GM12865 (cell line): ENCODE data around the gene DHRS7B.
A peak's percentile ranks its signal among the peaks of the same experiment; 100 is the strongest.
"Not testable (repeated sequence)": the region's sequence is repeated elsewhere in the genome, so short reads cannot be mapped to it uniquely, and the experiment has no call there.

ENCODE experiments used
- DNase-seq: peaks from one replicate; pipeline ENCODE4 v3.0.0; 2010; ENCODE audit warnings: low read depth
- H3K4me3 ChIP-seq: 2 replicates; pipeline ENCODE4 v1.5.1; 2011; ENCODE audit warnings: mild to moderate bottlenecking, low read depth, low read length, control low read depth
- CTCF ChIP-seq: IDR thresholded peaks from 2 replicates; pipeline ENCODE4 v1.5.1; 2011; ENCODE audit warnings: low read length, control low read depth, low read depth, inconsistent platforms; ENCODE audit not compliant: insufficient read depth; ENCODE audit errors: missing control alignments

The DHRS7B gene

DNA sequence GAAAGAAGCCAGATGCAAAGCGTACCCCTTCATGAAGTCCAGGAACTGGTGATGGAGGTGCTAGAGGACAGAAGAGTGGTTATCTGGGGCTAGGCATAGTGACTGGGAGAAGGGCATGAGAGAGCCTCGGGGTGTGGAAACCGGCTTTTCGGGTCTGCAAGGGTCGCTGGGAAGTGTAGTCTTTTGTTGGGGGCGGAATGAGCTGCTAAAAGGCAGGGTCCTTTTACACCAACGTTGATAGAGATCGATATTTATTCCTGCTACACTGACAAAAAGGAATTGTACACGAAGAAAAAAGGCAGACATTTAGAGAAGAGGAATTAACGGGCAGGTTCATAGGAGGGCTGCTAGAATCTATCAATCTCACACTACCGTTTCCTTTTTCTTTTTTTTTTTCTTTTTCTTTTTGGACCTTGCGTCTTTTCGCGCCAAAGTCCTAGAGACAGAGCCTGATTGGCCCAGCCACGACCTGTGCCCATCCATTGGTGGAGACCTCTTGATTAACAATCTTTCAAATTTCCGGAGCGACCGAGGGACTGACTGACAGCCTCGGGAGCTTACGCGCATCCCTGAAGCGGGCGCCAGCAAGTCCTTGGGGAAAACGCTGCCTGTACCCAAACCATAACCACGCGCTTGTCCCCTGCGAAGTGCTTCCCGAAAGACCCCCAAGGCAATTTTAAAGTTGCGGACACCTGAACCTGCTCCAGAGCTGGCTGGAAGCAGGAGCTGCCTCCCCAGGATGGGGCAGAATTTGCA is 27.7 kb upstream of the DHRS7B start:
- no peak for TF ChIP-seq CTCF
- DNase-seq, result peak; percentile 93
- peak overlapping the region; percentile 92 for H3K4me3 ChIP-seq

- TF ChIP-seq CTCF, result no peak
- DNase-seq, result no peak
- H3K4me3 ChIP-seq, result no peak overlapping the region
These were observed 26.1 kb upstream of the DHRS7B start for GRCh38 chr17:21100636-21101035.

GRCh38 chr17:21104608-21105007 is 22.2 kb upstream of the DHRS7B start:
- DNase-seq, result no peak
- no peak for TF ChIP-seq CTCF
- H3K4me3 ChIP-seq, result no peak overlapping the region

DNA sequence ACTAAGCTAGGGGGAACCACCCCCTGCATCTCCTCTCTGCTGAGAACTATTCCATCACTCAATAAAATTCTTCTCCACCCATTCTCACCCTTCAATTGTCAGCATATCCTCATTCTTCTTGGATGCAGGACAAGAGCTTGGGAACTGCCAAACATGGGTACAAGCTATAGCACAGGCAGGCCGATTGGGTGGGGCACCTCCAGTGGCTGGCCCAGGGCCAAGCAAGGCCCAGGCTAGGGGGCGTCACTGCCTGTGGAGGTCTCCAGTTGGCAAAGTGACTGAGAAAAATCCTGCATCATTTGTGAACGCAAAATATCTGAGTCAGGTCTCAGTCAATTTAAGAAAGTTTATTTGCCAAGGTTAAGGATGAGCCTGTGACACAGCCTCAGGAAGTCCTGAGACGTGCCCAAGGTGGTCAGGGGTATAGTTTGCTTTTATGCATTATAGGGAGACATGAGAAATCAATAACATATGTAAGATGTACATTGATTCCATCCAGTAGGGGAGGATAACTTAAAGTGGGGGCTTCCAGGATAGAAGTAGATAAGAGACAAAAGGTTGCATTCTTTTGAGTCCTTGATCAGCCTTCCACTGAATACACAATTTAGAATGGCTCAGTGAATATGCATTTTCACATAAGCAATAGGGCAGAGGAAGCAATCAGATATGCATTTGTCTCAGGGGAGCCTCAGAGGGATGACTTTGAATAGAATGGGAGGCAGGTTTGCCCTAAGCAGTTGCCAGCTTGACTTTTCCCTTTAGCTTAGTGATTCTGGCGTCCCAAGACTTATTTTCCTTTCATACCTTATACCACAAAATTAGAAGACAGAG is 21.5 kb upstream of the DHRS7B start:
- H3K4me3 ChIP-seq, result no peak overlapping the region
- TF ChIP-seq CTCF, result no peak
- no peak for DNase-seq

DNA sequence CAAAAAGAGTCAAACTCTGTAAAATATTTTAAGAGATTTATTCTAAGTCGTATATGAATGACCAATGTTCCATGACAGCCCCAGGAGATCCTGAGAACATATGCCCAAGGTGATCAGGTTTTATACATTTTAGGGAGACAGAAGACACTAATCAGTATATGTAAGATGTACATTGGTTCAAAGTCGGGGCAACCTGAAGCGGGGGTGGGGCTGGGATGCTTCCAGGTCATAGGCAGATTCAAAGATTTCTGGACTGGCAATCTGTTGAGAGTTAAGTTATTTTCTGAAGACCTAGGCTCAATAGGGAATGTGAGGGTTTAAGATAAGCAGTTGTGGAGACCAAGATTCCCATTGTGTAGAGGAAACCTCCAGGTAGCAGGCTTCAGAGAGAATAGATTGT is 20.4 kb upstream of the DHRS7B start:
- no peak for DNase-seq
- no peak for TF ChIP-seq CTCF
- no peak overlapping the region for H3K4me3 ChIP-seq

- not testable (repeated sequence) for DNase-seq, H3K4me3 ChIP-seq
These were observed 19.6 kb upstream of the DHRS7B start for GRCh38 chr17:21107067-21107650.

GRCh38 chr17:21108651-21109050 is 18.1 kb upstream of the DHRS7B start:
- no peak for TF ChIP-seq CTCF
- no peak for DNase-seq
- H3K4me3 ChIP-seq, result no peak overlapping the region
